Fibroblast of lung (primary cell): ENCODE data around the gene NAA15. TPM values are rescaled to one million over a fixed set of nuclear protein-coding genes. Genes with fewer than 3 reads are reported as not detected.

Experiments
- DNase-seq, 2 donors: peaks; one replicate each; pipeline versions ENCODE4 v3.0.0 to v3.0.0-alpha.2; 2010; ENCODE audit warnings: low read depth in 2 of 2
- H2AFZ ChIP-seq: 2 replicates; pipeline ENCODE4 v1.5.1; 2012; ENCODE audit warnings: low read length, control low read depth, inconsistent platforms
- H3K27ac ChIP-seq: 2 replicates; pipeline ENCODE4 v1.5.1; 2011; ENCODE audit warnings: low read length, control low read depth; ENCODE audit not compliant: insufficient read depth
- H3K27me3 ChIP-seq: 2 replicates; pipeline ENCODE4 v1.5.1; 2011; ENCODE audit warnings: mild to moderate bottlenecking, low read length; ENCODE audit not compliant: control insufficient read depth, insufficient read depth
- H3K36me3 ChIP-seq: 2 replicates; pipeline ENCODE4 v1.5.1; 2011; ENCODE audit warnings: low read length; ENCODE audit not compliant: control insufficient read depth, insufficient read depth
- H3K4me1 ChIP-seq: 2 replicates; pipeline ENCODE4 v1.5.1; 2011; ENCODE audit warnings: low read length; ENCODE audit not compliant: control insufficient read depth, insufficient read depth; ENCODE audit errors: extremely low read depth
- H3K4me2 ChIP-seq: 2 replicates; pipeline ENCODE4 v1.5.1; 2011; ENCODE audit warnings: low read length, control low read depth; ENCODE audit not compliant: insufficient read depth; ENCODE audit errors: extremely low read depth
- H3K4me3 ChIP-seq, 4 experiments: fragments of 200-600 bp in 1 of 4; sonication (generic) in 1 of 4; replicated peaks in 1 of 4; 2 replicates each; pipeline ENCODE4 v1.5.1; 2011 to 2016; ENCODE audit warnings: low read length in 4 of 4, low read depth in 3 of 4, mild to moderate bottlenecking in 3 of 4, control low read depth in 2 of 4, inconsistent platforms in 1 of 4, mixed read lengths in 1 of 4; ENCODE audit not compliant: insufficient read depth in 1 of 4; ENCODE audit errors: control extremely low read depth in 1 of 4
- H3K79me2 ChIP-seq: 2 replicates; pipeline ENCODE4 v1.5.1; 2012; ENCODE audit warnings: mild to moderate bottlenecking, low read length, inconsistent platforms; ENCODE audit not compliant: control insufficient read depth, insufficient read depth
- H3K9ac ChIP-seq: 2 replicates; pipeline ENCODE4 v1.5.1; 2011; ENCODE audit warnings: mild to moderate bottlenecking, low read length, control low read depth; ENCODE audit not compliant: insufficient read depth
- H3K9me3 ChIP-seq: 2 replicates; pipeline ENCODE4 v1.5.1; 2012; ENCODE audit warnings: low read depth, low read length; ENCODE audit not compliant: control insufficient read depth, insufficient read depth
- H4K20me1 ChIP-seq: 2 replicates; pipeline ENCODE4 v1.5.1; 2011; ENCODE audit warnings: low read length; ENCODE audit not compliant: control insufficient read depth, insufficient read depth; ENCODE audit errors: extremely low read depth
- CTCF ChIP-seq, 2 donors: IDR thresholded peaks in 1 of 2; conservative IDR thresholded peaks in 1 of 2; 1 replicate in 1 of 2; 2 replicates in 1 of 2; pipeline ENCODE4 v1.5.1; 2011 to 2012; ENCODE audit warnings: low read length in 2 of 2, control low read depth in 1 of 2, inconsistent platforms in 1 of 2, low read depth in 1 of 2, mild to moderate bottlenecking in 1 of 2
- EZH2 ChIP-seq: IDR thresholded peaks from 2 replicates; pipeline ENCODE4 v1.5.1; 2012; ENCODE audit warnings: low read length, control low read depth, mild to moderate bottlenecking; ENCODE audit errors: missing control alignments
- polyA plus RNA-seq, 2 donors: library from polyadenylated mRNA; depleted of rRNA in 1 of 2; stranded (reverse) in 1 of 2; unstranded in 1 of 2; fragments of >200 nt; gene quantifications; 2 replicates each; pipeline ENCODE4 v1.2.1, GENCODE V29; 2011 to 2012; ENCODE audit warnings: missing spikeins in 1 of 2
- total RNA-seq: library from RNA; depleted of rRNA; stranded (reverse); fragments of >200 nt; gene quantifications from 2 replicates; pipeline ENCODE4 v1.2.1, GENCODE V29; 2014

NAA15 gene
- total and polyA plus RNA-seq, 2 donors (not counting 1 experiment from before 2014, with no cell fraction given) = 25.4 to 28.9 TPM

- no peaks in the 10 kb centered on the region for H3K36me3 ChIP-seq
- no peak for DNase-seq
- peaks cover 10% of the 10 kb centered on the region for H3K4me1 ChIP-seq
- no peak overlapping the region for H3K4me2 ChIP-seq
- H3K9ac ChIP-seq = no peak overlapping the region
- H3K27ac ChIP-seq = no peak overlapping the region
- H3K9me3 ChIP-seq = no peaks in the 10 kb centered on the region
- TF ChIP-seq CTCF (conservative IDR thresholded peaks at IDR 0.05 in 1 of 2, IDR thresholded peaks at IDR 0.05 in 1 of 2; ENCODE audit: low read depth in 1 of 2, low read length in 2 of 2) = no peak
- TF ChIP-seq EZH2 = no peak
- H3K27me3 ChIP-seq = no peaks in the 10 kb centered on the region
- no peak overlapping the region for H2AFZ ChIP-seq
- no peaks in the 10 kb centered on the region for H4K20me1 ChIP-seq
- peaks cover 18% of the 10 kb centered on the region for H3K79me2 ChIP-seq
- H3K4me3 ChIP-seq = no peak overlapping the region
Observed at GRCh38 chr4:139450586-139450985, 149.3 kb downstream of the NAA15 start.

GRCh38 chr4:139451997-139452396, 150.7 kb downstream of the NAA15 start:
- Histone ChIP-seq H3K27ac (no peak overlapping the region), H3K27me3 (no peaks in the 10 kb centered on the region), H3K9ac (no peak overlapping the region)

DNA sequence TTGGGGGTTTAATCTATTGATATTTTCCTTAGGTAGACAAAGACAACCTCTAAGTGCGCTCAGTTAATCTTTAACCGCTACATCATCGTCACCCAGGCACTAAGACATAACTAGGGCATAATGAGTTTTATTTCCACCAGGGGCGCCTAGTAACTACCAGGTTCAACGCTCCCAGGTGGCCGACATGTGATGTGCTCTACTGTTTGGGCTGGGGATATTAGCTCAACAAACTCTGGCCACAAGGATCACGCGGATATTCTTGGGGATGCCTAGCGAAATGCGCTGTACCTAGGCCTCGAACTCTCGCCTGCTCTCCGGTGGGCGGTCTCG, 151.7 kb downstream of the NAA15 start:
- peak overlapping the region; percentile 91 for H3K27ac ChIP-seq
- H4K20me1 ChIP-seq = no peaks in the 10 kb centered on the region
- no peaks in the 10 kb centered on the region for H3K9me3 ChIP-seq
- H3K79me2 ChIP-seq = peaks cover 34% of the 10 kb centered on the region
- peak overlapping the region; percentile 74 for H3K4me2 ChIP-seq
- no peaks in the 10 kb centered on the region for H3K36me3 ChIP-seq
- DNase-seq = peak in 1 of 2 donors; percentile 75
- peak overlapping the region; percentile 92 for H2AFZ ChIP-seq
- H3K4me1 ChIP-seq = peaks cover 10% of the 10 kb centered on the region
- H3K4me3 ChIP-seq = peak overlapping the region; percentile 79 to 100 (median 94)
- no peaks in the 10 kb centered on the region for H3K27me3 ChIP-seq
- H3K9ac ChIP-seq = peak overlapping the region; percentile 98
- TF ChIP-seq EZH2 = no peak
- TF ChIP-seq CTCF (conservative IDR thresholded peaks at IDR 0.05 in 1 of 2, IDR thresholded peaks at IDR 0.05 in 1 of 2; ENCODE audit: low read depth in 1 of 2, low read length in 2 of 2) = peak; percentile 19 to 25

More at GRCh38 chr4:139451997-139452396, 150.7 kb downstream of the NAA15 start:
- Histone ChIP-seq H3K79me2 (peaks cover 29% of the 10 kb centered on the region), H3K4me2 (peak overlapping the region; percentile 74), H3K4me3 (peak overlapping the region; percentile 79 to 100 (median 94)), H3K9me3 (no peaks in the 10 kb centered on the region), H3K4me1 (peaks cover 10% of the 10 kb centered on the region), H4K20me1 (no peaks in the 10 kb centered on the region), H3K36me3 (no peaks in the 10 kb centered on the region), H2AFZ (no peak overlapping the region)
- TF ChIP-seq CTCF (conservative IDR thresholded peaks at IDR 0.05 in 1 of 2, IDR thresholded peaks at IDR 0.05 in 1 of 2; ENCODE audit: low read depth in 1 of 2, low read length in 2 of 2) = no peak
- TF ChIP-seq EZH2 = no peak
- DNase-seq = no peak
